ENCODE measurements around the gene MARS1.

DNA sequence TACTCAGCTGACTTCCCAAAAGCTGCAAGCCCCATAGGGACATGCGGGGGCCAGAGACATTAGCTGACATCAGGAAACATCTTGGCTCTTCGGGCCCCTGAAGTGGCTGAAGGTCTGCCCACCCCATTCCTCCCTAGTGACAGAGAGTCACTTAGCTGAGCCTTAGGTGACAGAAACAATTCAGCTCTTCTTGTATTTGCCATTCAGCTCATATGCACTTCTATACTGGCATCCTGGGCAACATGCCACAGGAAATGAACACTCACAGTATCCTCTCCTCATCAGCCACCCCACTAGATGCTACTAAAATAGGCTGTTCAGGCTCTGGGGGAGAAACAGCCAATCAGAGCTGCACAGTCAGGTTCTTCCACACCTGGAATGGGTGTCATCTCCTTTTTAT, 55.7 kb downstream of the MARS1 start:
- TF ChIP-seq, protein P1, sequence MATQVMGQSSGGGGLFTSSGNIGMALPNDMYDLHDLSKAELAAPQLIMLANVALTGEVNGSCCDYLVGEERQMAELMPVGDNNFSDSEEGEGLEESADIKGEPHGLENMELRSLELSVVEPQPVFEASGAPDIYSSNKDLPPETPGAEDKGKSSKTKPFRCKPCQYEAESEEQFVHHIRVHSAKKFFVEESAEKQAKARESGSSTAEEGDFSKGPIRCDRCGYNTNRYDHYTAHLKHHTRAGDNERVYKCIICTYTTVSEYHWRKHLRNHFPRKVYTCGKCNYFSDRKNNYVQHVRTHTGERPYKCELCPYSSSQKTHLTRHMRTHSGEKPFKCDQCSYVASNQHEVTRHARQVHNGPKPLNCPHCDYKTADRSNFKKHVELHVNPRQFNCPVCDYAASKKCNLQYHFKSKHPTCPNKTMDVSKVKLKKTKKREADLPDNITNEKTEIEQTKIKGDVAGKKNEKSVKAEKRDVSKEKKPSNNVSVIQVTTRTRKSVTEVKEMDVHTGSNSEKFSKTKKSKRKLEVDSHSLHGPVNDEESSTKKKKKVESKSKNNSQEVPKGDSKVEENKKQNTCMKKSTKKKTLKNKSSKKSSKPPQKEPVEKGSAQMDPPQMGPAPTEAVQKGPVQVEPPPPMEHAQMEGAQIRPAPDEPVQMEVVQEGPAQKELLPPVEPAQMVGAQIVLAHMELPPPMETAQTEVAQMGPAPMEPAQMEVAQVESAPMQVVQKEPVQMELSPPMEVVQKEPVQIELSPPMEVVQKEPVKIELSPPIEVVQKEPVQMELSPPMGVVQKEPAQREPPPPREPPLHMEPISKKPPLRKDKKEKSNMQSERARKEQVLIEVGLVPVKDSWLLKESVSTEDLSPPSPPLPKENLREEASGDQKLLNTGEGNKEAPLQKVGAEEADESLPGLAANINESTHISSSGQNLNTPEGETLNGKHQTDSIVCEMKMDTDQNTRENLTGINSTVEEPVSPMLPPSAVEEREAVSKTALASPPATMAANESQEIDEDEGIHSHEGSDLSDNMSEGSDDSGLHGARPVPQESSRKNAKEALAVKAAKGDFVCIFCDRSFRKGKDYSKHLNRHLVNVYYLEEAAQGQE (IDR thresholded peaks at IDR 0.05; ENCODE audit: insufficient read depth in 1 of 2, low read depth in 2 of 2, low read length in 1 of 2): no peak
- TF ChIP-seq, protein P2, sequence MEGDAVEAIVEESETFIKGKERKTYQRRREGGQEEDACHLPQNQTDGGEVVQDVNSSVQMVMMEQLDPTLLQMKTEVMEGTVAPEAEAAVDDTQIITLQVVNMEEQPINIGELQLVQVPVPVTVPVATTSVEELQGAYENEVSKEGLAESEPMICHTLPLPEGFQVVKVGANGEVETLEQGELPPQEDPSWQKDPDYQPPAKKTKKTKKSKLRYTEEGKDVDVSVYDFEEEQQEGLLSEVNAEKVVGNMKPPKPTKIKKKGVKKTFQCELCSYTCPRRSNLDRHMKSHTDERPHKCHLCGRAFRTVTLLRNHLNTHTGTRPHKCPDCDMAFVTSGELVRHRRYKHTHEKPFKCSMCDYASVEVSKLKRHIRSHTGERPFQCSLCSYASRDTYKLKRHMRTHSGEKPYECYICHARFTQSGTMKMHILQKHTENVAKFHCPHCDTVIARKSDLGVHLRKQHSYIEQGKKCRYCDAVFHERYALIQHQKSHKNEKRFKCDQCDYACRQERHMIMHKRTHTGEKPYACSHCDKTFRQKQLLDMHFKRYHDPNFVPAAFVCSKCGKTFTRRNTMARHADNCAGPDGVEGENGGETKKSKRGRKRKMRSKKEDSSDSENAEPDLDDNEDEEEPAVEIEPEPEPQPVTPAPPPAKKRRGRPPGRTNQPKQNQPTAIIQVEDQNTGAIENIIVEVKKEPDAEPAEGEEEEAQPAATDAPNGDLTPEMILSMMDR (IDR thresholded peaks at IDR 0.05): no peak
